Transverse colon (tissue), 4 donors: ENCODE results near the gene MED13. TPM values are rescaled to one million over a fixed set of nuclear protein-coding genes. Genes with fewer than 3 reads are reported as not detected.

ENCODE experiments used
- DNase-seq: peaks from one replicate; pipeline ENCODE4 v3.0.0-alpha.2; 2019
- H3K27ac ChIP-seq, 4 donors: fragments of 200-600 bp; sonication (generic); 2 replicates each; pipeline ENCODE4 v1.5.1; 2016 to 2018; ENCODE audit warnings: inconsistent platforms in 4 of 4
- H3K27me3 ChIP-seq: fragments of 200-600 bp; sonication (generic); 2 replicates; pipeline ENCODE4 v1.5.1; 2017; ENCODE audit warnings: inconsistent platforms
- H3K36me3 ChIP-seq, 4 donors: fragments of 200-600 bp; sonication (generic); 2 replicates each; pipeline ENCODE4 v1.5.1; 2017 to 2019; ENCODE audit warnings: inconsistent platforms in 4 of 4
- H3K4me1 ChIP-seq, 4 donors: fragments of 200-600 bp; sonication (generic); 2 replicates each; pipeline ENCODE4 v1.5.1; 2017 to 2020; ENCODE audit warnings: inconsistent platforms in 4 of 4
- H3K4me3 ChIP-seq, 4 donors: fragments of 200-600 bp; sonication (generic); 1 replicate in 1 of 4; 2 replicates in 3 of 4; pipeline versions ENCODE4 v1.5.1 to v1.6.1; 2017 to 2019; ENCODE audit warnings: inconsistent platforms in 4 of 4
- H3K9me3 ChIP-seq, 2 donors: fragments of 200-600 bp; sonication (generic); 2 replicates each; pipeline ENCODE4 v1.5.1; 2017 to 2019; ENCODE audit warnings: inconsistent platforms in 2 of 2
- EP300 ChIP-seq: sonication (generic); formaldehyde crosslinking; IDR thresholded peaks from one replicate; pipeline ENCODE4 v1.6.1; 2017; ENCODE audit warnings: antibody characterized with exemption, low read depth
- POLR2A ChIP-seq: fragments of 450-650 bp; IDR thresholded peaks from one replicate; pipeline ENCODE4 v1.6.1; 2016; ENCODE audit warnings: antibody characterized with exemption, mild to moderate bottlenecking, moderate library complexity
- POLR2AphosphoS5 ChIP-seq, 3 donors: sonication (generic); formaldehyde crosslinking; IDR thresholded peaks; one replicate each; pipeline ENCODE4 v1.6.1; 2016; ENCODE audit warnings: antibody characterized with exemption in 3 of 3
- WGBS, 2 donors: methylation state at CpG; one replicate each; pipeline ENCODE4 v1.1.5; 2018; ENCODE audit warnings: low coverage in 1 of 2; 5-methylcytosine and 5-hydroxymethylcytosine counted together
- in situ Hi-C, 4 donors: fragments of 200-750 bp; cut with MboI; loops; one replicate each; pipeline versions ENCODE4 v1.15.0 to v1.15.1; 2017; ENCODE audit warnings: low sequenced_read_pairs in 3 of 4, low pct_ligation_motif_present in 1 of 4, low pct_unique_long_range_greater_than_20kb in 1 of 4
- intact Hi-C: fragments of 100-400 bp; cut with DNase I; formaldehyde crosslinking; loops from one replicate; pipeline ENCODE4 v1.15.1; 2023; ENCODE audit warnings: low total_unique reads
- total RNA-seq, 4 donors: library from RNA; depleted of rRNA; stranded (reverse); fragments of >200 nt; gene quantifications; one replicate each; pipeline ENCODE4 v1.1.0, GENCODE V29; 2016
- TF ChIP-seq, protein P1 (sequence below), 5 experiments: fragments of 200-600 bp in 3 of 5; fragments of 450-650 bp in 2 of 5; sonication (generic) in 3 of 5; IDR thresholded peaks; 1 replicate in 2 of 5; 2 replicates in 3 of 5; pipeline ENCODE4 v1.5.1; 2016 to 2017; ENCODE audit warnings: antibody characterized with exemption in 5 of 5, inconsistent platforms in 3 of 5, mild to moderate bottlenecking in 2 of 5, moderate library complexity in 1 of 5

The MED13 gene
- total RNA-seq, 4 donors from 2014 or later = 75.0 to 131 (median 105) TPM

DNA sequence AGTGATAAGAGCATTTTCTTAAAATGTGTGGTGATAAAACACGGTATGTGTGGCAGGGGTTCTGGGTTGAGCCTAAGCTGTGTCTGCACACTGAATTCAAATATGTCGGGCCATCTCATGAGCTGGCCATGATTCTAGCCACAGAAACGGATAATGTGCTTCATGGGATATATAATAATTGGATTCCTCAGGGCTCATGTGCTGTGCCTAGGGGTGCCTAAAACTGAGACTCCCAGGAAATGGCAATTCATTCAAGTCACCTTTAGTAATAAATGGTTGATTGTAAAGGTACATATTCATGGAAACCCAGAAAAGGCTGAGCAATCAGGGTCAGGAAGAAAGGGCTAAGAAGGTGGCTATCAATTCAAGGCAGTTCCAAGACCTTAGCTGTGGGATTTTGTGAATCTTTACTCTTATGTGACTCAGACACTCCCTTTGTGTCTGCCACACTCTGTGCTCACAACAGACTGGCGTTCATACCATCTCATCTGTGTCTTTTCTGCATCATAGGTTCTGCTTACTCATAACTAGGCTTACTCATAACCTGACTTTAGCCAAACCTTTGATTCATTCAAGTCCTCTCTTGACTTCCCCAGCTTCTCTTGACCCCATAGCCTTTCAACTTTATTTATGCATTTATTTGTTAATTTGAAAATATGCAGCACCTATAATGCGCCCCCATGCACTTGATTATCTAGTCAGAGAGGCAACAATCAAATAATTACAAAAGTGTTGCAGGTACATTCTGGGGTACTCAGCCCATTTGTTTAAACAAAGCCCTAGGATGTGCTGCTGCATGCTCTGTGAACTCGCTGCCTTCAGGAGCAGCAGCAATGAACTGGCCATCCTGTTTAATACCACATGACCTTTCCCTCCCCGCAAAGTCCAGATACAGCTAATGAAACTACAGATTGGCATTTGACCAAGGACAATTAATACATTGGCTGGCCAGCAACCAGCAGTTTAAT lies 28.4 kb upstream of the MED13 start:
- Histone ChIP-seq H3K9me3 (no peaks in the 10 kb centered on the region), H3K4me3 (no peak overlapping the region), H3K4me1 (peaks cover 0 to 3% (median 2%) of the 10 kb centered on the region in 4 donors), H3K36me3 (no peaks in the 10 kb centered on the region), H3K27me3 (no peaks in the 10 kb centered on the region), H3K27ac (no peak overlapping the region)
- 69% methylated on average over 5 to 7 of the region's 7 CpGs for WGBS, 2 donors
- DNase-seq = no peak
- TF ChIP-seq POLR2A = no peak
- TF ChIP-seq POLR2AphosphoS5 (IDR thresholded peaks at IDR 0.05) = no peak
- TF ChIP-seq EP300 = no peak
- TF ChIP-seq, protein P1, sequence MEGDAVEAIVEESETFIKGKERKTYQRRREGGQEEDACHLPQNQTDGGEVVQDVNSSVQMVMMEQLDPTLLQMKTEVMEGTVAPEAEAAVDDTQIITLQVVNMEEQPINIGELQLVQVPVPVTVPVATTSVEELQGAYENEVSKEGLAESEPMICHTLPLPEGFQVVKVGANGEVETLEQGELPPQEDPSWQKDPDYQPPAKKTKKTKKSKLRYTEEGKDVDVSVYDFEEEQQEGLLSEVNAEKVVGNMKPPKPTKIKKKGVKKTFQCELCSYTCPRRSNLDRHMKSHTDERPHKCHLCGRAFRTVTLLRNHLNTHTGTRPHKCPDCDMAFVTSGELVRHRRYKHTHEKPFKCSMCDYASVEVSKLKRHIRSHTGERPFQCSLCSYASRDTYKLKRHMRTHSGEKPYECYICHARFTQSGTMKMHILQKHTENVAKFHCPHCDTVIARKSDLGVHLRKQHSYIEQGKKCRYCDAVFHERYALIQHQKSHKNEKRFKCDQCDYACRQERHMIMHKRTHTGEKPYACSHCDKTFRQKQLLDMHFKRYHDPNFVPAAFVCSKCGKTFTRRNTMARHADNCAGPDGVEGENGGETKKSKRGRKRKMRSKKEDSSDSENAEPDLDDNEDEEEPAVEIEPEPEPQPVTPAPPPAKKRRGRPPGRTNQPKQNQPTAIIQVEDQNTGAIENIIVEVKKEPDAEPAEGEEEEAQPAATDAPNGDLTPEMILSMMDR (IDR thresholded peaks at IDR 0.05) = no peak
- intact Hi-C loops = loop anchor here (10.0 kb wide), 1 partner anchor 479 kb away; no protein-coding TSS in a partner anchor
- in situ Hi-C loops = loop anchor here in 1 of 4 donors (25.0 kb wide), 1 partner anchor 456 kb away; no protein-coding TSS in a partner anchor

DNA sequence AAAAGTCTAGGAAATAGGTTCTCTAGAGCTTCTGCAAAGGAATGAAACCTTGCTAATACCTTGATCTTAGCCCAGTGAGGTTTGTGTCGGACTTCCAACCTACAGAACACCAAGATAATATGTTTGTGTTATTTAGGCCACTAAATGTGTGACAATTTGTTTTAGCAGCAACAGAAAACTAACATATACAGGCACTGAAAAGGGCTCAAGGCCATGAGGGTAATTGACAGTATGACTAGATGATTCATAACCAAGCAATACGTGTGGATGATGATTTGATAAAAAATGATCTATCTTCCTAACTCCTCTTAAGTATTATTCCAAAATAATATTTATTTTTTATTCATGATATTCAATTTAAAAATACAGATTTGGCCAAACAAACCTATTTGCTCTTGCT lies 27.7 kb upstream of the MED13 start:
- in situ Hi-C loops = loop anchor here in 1 of 4 donors (25.0 kb wide), 1 partner anchor 455 kb away; no protein-coding TSS in a partner anchor
- WGBS, 2 donors = 83 to 87% methylated on average over 1 to 2 of the region's 2 CpGs
- H3K9me3 ChIP-seq = no peaks in the 10 kb centered on the region
- no peak overlapping the region for H3K27ac ChIP-seq
- no peaks in the 10 kb centered on the region for H3K36me3 ChIP-seq
- H3K27me3 ChIP-seq = no peaks in the 10 kb centered on the region
- no peaks in the 10 kb centered on the region for H3K4me1 ChIP-seq
- H3K4me3 ChIP-seq = no peak overlapping the region
- TF ChIP-seq POLR2AphosphoS5 (IDR thresholded peaks at IDR 0.05) = no peak
- TF ChIP-seq EP300 = no peak
- TF ChIP-seq, protein P1 (IDR thresholded peaks at IDR 0.05) = no peak
- no peak for TF ChIP-seq POLR2A
- intact Hi-C loops = loop anchor here (10.0 kb wide), 1 partner anchor 478 kb away; no protein-coding TSS in a partner anchor
- DNase-seq = no peak

DNA sequence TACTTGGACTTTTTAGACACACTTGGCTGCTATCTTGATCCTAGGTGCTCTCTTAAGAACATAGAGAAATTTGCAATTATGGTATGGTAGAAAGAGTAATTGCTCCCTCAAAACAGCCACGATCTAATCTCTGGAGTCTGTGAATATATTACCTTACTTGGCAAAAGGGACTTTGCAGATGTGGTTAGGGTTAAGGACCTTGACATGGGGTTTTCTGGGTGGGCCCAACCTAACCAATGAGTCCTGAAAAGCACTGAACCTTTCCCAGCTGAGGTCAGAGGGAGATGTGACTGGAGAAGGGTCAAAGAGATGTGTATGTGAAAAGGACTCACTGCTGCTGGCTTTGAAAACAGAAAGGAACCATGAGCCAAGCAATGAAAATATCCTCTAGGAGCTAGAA lies 26.7 kb upstream of the MED13 start:
- no peak overlapping the region for H3K4me3 ChIP-seq
- no peak overlapping the region for H3K27ac ChIP-seq
- in situ Hi-C loops = loop anchor here in 1 of 4 donors (25.0 kb wide), 1 partner anchor 455 kb away; no protein-coding TSS in a partner anchor
- TF ChIP-seq, protein P1 (IDR thresholded peaks at IDR 0.05) = no peak
- TF ChIP-seq EP300 (no peak), POLR2AphosphoS5 (IDR thresholded peaks at IDR 0.05) (no peak), POLR2A (no peak)
- intact Hi-C loops = loop anchor here (10.0 kb wide), 1 partner anchor 477 kb away; no protein-coding TSS in a partner anchor
- no peaks in the 10 kb centered on the region for H3K27me3 ChIP-seq
- no peaks in the 10 kb centered on the region for H3K4me1 ChIP-seq
- no peak for DNase-seq
- H3K36me3 ChIP-seq = no peaks in the 10 kb centered on the region
- no peaks in the 10 kb centered on the region for H3K9me3 ChIP-seq
- WGBS, 2 donors = 59 to 100% methylated on average over 1 of the region's 1 CpG

DNA sequence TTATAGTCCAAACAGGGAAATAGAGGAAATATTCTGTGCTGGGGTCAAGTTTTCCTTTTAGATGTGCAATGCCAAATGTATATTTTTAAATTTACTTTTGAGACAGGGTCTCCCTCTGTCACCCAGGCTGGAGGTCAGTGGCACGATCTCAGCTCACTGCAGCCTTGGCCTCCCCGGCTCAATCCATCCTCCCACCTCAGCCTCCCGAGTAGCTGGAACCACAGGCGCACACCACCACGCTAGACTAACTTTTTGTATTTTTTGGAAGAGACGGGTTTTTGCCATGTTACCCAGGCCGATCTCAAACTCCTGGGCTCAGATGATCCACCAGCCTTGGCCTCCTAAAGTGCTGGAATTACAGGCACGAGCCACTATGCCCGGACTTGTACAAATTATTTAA lies 25.8 kb upstream of the MED13 start:
- in situ Hi-C loops = loop anchor here in 1 of 4 donors (25.0 kb wide), 1 partner anchor 454 kb away; no protein-coding TSS in a partner anchor
- TF ChIP-seq, protein P1 (IDR thresholded peaks at IDR 0.05) = no peak
- no peak for TF ChIP-seq EP300
- TF ChIP-seq POLR2A = no peak
- no peak for TF ChIP-seq POLR2AphosphoS5 (IDR thresholded peaks at IDR 0.05)
- no peaks in the 10 kb centered on the region for H3K4me1 ChIP-seq

More for the DNA sequence above, 25.8 kb upstream of the MED13 start:
- Histone ChIP-seq H3K36me3 (no peaks in the 10 kb centered on the region), H3K27me3 (no peaks in the 10 kb centered on the region), H3K4me3 (no peak overlapping the region), H3K9me3 (no peaks in the 10 kb centered on the region), H3K27ac (no peak overlapping the region)
- DNase-seq = no peak
- intact Hi-C loops = loop anchor here (10.0 kb wide), 1 partner anchor 476 kb away; no protein-coding TSS in a partner anchor
- WGBS, 2 donors = 91% methylated on average over 9 of the region's 9 CpGs; no CpG with 5 or more reads in 1 of the 2 donors
